IPS-18a (cell line): ENCODE measurements around the gene MRPL21.
"Not testable (repeated sequence)": the region's sequence is repeated elsewhere in the genome, so short reads cannot be mapped to it uniquely, and the experiment has no call there.

Experiments used
- H3K27ac ChIP-seq: one replicate; pipeline ENCODE4 v1.5.1; 2013; ENCODE audit warnings: low read length
- H3K27me3 ChIP-seq: one replicate; pipeline ENCODE4 v1.6.1; 2013; ENCODE audit warnings: mild to moderate bottlenecking, low read length; ENCODE audit not compliant: control insufficient read depth, insufficient read depth
- H3K36me3 ChIP-seq: one replicate; pipeline ENCODE4 v1.6.1; 2013; ENCODE audit warnings: low read depth, low read length; ENCODE audit not compliant: control insufficient read depth
- H3K4me1 ChIP-seq: one replicate; pipeline ENCODE4 v1.6.1; 2013; ENCODE audit warnings: low read depth, low read length; ENCODE audit not compliant: control insufficient read depth
- H3K4me3 ChIP-seq: one replicate; pipeline ENCODE4 v1.5.1; 2013; ENCODE audit warnings: low read length
- H3K9ac ChIP-seq: one replicate; pipeline ENCODE4 v1.6.1; 2013; ENCODE audit warnings: mild to moderate bottlenecking, low read length, moderate library complexity
- H3K9me3 ChIP-seq: one replicate; pipeline ENCODE4 v1.6.1; 2013; ENCODE audit warnings: low read depth, low read length; ENCODE audit not compliant: control insufficient read depth

The MRPL21 gene

GRCh38 chr11:68856425-68857030 is 47.1 kb downstream of the MRPL21 start:
- not testable (repeated sequence) for H3K4me1 ChIP-seq, H3K36me3 ChIP-seq, H3K9me3 ChIP-seq, H3K27ac ChIP-seq, H3K9ac ChIP-seq, H3K4me3 ChIP-seq
- peaks cover 42% of the 10 kb centered on the region for H3K27me3 ChIP-seq

DNA sequence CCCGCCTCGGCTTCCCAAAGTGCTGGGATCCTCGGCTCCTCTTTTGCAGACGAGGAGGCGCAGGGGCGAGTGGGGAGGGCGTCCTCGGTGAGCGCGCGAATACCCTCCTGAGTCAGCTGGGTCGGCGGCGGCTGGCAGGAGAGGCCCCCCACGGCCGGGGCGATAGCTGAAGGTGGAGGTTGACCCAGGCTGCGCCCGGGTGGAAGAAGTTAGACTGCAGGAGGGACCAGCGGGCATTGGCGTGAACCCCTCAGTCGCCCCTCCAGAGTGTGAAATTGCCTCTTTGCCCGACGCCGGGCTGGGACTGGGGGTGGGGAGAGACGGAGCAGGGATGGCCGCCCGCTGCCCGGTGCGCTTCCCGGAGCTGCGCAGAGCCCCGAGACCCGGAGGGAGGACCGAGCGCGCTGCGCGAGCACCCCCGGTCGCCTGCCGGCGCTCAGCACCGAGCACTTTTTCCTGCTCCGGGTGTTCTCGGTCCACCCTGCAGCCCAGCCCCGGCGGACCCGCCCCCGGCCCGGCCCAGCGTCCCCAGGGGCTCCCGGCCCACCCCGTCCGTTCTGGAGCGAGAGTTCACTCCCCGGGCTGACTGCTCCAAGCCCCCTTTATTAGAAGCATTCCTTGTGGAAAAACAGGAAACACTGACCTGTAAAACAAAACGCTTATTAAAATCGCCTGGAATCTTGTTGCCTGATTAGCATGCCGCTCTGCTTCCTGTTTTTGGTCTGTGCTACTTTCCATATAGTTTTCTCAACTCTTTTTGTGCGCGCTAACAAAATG is 48.2 kb downstream of the MRPL21 start:
- peaks cover 42% of the 10 kb centered on the region for H3K27me3 ChIP-seq
- peak overlapping the region; percentile 62 for H3K4me3 ChIP-seq
- no peaks in the 10 kb centered on the region for H3K9me3 ChIP-seq
- no peaks in the 10 kb centered on the region for H3K36me3 ChIP-seq
- H3K9ac ChIP-seq, result no peak overlapping the region
- H3K4me1 ChIP-seq, result no peaks in the 10 kb centered on the region
- H3K27ac ChIP-seq, result no peak overlapping the region

GRCh38 chr11:68854273-68854958 is 49.2 kb downstream of the MRPL21 start:
- H3K4me1 ChIP-seq, result no peaks in the 10 kb centered on the region
- no peaks in the 10 kb centered on the region for H3K36me3 ChIP-seq
- no peaks in the 10 kb centered on the region for H3K9me3 ChIP-seq
- no peak overlapping the region for H3K27ac ChIP-seq
- H3K27me3 ChIP-seq, result peaks cover 42% of the 10 kb centered on the region
- H3K4me3 ChIP-seq, result peak overlapping the region; percentile 62
- H3K9ac ChIP-seq, result no peak overlapping the region

DNA sequence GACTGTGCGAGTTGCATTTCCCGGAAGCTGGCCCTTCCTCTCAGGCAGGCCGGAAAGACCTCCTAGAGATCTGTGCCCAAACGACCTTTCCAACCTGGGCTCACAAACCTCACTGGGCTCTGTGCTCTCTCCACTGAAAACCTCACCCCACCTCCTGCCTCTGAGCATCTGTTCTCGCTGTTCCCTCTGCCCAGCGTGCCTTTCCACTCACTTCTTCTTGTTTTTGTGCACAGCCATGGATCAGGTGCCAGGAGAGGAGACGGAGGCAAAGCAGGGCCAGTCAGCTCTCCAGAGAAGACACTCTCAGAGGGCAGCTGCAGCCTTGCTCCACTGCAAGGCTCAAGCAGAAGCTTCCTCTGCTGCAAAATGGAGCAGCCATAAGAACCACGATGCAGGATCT is 51.0 kb downstream of the MRPL21 start:
- H3K36me3 ChIP-seq, result no peaks in the 10 kb centered on the region
- H3K27me3 ChIP-seq, result peaks cover 49% of the 10 kb centered on the region
- H3K4me1 ChIP-seq, result no peaks in the 10 kb centered on the region
- no peak overlapping the region for H3K4me3 ChIP-seq
- H3K9ac ChIP-seq, result no peak overlapping the region
- H3K9me3 ChIP-seq, result no peaks in the 10 kb centered on the region
- no peak overlapping the region for H3K27ac ChIP-seq

GRCh38 chr11:68848429-68848828 is 55.2 kb downstream of the MRPL21 start:
- Histone ChIP-seq H3K9me3 (no peaks in the 10 kb centered on the region), H3K36me3 (no peaks in the 10 kb centered on the region), H3K4me1 (peaks cover 3% of the 10 kb centered on the region), H3K27ac (no peak overlapping the region), H3K9ac (no peak overlapping the region), H3K27me3 (peaks cover 64% of the 10 kb centered on the region), H3K4me3 (no peak overlapping the region)

- no peak overlapping the region for H3K4me3 ChIP-seq
- H3K36me3 ChIP-seq, result no peaks in the 10 kb centered on the region
- H3K9me3 ChIP-seq, result no peaks in the 10 kb centered on the region
- no peak overlapping the region for H3K9ac ChIP-seq
- H3K27me3 ChIP-seq, result peaks cover 64% of the 10 kb centered on the region
- H3K27ac ChIP-seq, result no peak overlapping the region
- H3K4me1 ChIP-seq, result peaks cover 7% of the 10 kb centered on the region
These were observed 56.2 kb downstream of the MRPL21 start for GRCh38 chr11:68847395-68847794.

DNA sequence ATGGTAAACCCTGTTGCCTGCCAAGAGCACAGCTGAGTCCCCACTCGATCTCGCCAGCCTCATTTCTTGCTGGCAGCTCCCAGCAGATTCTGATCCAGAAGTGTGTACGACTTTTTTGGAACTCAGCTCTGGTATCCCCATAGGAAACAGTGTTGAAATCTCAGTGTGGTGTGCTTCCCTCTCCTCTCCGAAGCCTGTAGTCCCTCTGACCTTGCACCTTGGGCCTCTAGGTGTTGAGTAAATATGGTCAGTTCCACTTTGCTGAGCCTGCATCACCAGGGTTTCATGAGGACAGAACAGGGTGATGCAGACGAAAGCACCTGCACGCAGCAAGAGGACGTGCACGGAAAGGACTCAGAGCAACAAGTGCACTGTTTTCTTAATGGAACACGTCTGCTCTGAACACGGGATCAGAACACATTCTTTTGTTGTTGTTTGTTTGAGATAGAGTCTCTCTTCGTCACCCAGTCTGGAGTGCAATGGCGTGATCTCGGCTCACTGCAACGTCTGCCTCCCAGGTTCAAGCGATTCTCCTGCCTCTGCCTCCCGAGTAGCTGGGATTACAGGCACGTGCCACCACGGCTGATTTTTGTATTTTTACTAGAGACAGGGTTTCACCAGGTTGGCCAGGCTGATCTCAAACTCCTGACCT is 58.2 kb downstream of the MRPL21 start:
- Histone ChIP-seq H3K4me3 (no peak overlapping the region), H3K27me3 (peaks cover 77% of the 10 kb centered on the region), H3K27ac (no peak overlapping the region), H3K36me3 (no peaks in the 10 kb centered on the region), H3K4me1 (peaks cover 7% of the 10 kb centered on the region), H3K9me3 (no peaks in the 10 kb centered on the region), H3K9ac (no peak overlapping the region)

- Histone ChIP-seq H3K4me3 (no peak overlapping the region), H3K9ac (no peak overlapping the region), H3K27ac (no peak overlapping the region), H3K9me3 (no peaks in the 10 kb centered on the region), H3K27me3 (peaks cover 84% of the 10 kb centered on the region), H3K4me1 (peaks cover 14% of the 10 kb centered on the region), H3K36me3 (no peaks in the 10 kb centered on the region)
These were observed 58.8 kb downstream of the MRPL21 start for GRCh38 chr11:68844801-68845200.

DNA sequence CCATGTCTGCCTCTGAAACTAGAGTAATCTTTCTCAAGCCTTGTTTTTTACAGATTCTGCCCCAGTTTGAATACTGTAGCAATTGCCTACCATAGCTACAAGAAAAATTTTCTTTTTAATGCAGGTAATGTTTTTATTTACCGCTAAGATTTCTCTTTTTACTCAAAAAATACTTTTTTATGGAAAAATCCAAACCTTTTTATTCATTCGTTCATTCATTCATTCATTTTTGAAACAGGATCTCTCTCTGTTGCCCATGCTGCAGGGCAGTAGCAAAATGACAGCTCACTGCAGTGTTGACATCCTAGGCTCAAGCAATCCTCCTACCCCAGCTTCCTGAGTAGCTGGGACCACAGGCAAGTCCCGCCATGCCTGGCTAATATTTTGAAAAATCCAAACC is 59.3 kb downstream of the MRPL21 start:
- Histone ChIP-seq H3K9ac (no peak overlapping the region), H3K4me3 (peak overlapping the region; percentile 42), H3K27me3 (peaks cover 88% of the 10 kb centered on the region), H3K36me3 (no peaks in the 10 kb centered on the region), H3K27ac (no peak overlapping the region), H3K9me3 (no peaks in the 10 kb centered on the region), H3K4me1 (peaks cover 18% of the 10 kb centered on the region)

DNA sequence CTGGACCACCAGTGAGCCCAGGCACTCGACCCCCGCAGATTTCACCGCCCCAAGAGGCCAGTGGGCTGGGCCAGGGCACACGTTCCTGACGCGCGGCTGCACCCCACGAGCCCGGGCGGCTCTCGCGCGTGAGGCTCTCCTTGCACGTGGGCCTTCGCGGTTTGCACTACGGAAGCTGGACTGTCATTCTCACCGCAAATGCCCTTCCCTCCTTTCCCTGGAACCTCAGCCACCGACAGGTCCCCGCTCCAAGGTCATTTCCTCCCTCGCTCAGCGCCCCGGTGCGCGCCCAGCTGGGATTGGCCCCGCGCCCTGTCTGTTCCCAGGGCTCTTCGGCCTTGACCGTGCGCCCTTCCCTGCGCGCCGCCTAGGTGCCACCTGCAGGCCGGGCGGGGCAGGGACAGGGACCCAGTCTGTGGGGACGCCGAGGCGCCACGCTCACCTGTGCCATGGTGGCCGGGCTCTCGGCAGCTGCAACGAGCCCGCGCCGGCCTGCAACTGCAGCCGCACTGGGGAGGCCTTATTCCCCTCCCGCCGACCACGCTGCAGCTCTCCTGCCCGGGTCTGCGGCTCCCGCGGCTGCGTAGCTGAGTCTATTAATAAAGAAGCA is 59.8 kb downstream of the MRPL21 start:
- H3K9ac ChIP-seq, result no peak overlapping the region
- H3K36me3 ChIP-seq, result no peaks in the 10 kb centered on the region
- peak overlapping the region; percentile 42 for H3K4me3 ChIP-seq
- H3K27me3 ChIP-seq, result peaks cover 92% of the 10 kb centered on the region
- H3K4me1 ChIP-seq, result peaks cover 22% of the 10 kb centered on the region
- H3K27ac ChIP-seq, result no peak overlapping the region
- H3K9me3 ChIP-seq, result no peaks in the 10 kb centered on the region

- no peak overlapping the region for H3K9ac ChIP-seq
- H3K27me3 ChIP-seq, result peaks cover 95% of the 10 kb centered on the region
- H3K4me3 ChIP-seq, result peak overlapping the region; percentile 42
- peaks cover 24% of the 10 kb centered on the region for H3K4me1 ChIP-seq
- no peaks in the 10 kb centered on the region for H3K36me3 ChIP-seq
- H3K27ac ChIP-seq, result no peak overlapping the region
- no peaks in the 10 kb centered on the region for H3K9me3 ChIP-seq
These were observed 60.5 kb downstream of the MRPL21 start for GRCh38 chr11:68843052-68843561.
